ENCODE results near the gene RRP12.

DNA sequence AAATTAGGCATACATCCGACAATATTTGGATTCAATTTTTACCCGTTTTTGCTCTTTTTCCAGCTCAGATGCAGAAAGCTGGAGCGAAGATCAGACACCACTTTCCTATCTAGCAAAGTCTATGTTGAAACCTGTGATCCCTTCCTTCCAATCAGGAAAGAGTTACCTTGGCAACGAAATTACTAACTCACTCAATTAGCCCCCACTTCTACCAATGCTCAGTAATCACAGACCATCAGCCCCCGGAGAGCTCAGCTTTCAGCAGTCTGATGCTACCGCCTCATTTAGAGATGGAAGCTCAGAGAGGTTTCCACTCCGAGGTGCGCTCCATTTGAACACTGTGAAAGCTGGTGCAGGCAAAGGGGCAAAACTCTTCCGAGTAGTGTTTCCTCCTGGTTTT lies 75.4 kb downstream of the RRP12 start:
- TF ChIP-seq, protein P1, sequence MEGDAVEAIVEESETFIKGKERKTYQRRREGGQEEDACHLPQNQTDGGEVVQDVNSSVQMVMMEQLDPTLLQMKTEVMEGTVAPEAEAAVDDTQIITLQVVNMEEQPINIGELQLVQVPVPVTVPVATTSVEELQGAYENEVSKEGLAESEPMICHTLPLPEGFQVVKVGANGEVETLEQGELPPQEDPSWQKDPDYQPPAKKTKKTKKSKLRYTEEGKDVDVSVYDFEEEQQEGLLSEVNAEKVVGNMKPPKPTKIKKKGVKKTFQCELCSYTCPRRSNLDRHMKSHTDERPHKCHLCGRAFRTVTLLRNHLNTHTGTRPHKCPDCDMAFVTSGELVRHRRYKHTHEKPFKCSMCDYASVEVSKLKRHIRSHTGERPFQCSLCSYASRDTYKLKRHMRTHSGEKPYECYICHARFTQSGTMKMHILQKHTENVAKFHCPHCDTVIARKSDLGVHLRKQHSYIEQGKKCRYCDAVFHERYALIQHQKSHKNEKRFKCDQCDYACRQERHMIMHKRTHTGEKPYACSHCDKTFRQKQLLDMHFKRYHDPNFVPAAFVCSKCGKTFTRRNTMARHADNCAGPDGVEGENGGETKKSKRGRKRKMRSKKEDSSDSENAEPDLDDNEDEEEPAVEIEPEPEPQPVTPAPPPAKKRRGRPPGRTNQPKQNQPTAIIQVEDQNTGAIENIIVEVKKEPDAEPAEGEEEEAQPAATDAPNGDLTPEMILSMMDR (conservative IDR thresholded peaks at IDR 0.05; ENCODE audit: low read depth, low read length), result no peak
- TF ChIP-seq EZH2 (IDR thresholded peaks at IDR 0.05; ENCODE audit: low read length, unreplicated experiment) (no peak), EZH2phosphoT487 (IDR thresholded peaks at IDR 0.05; ENCODE audit: borderline replicate concordance, low read length) (no peak)

All from PC-3 (cell line).